GM18517 (cell line): ENCODE measurements around the gene PLEKHG3.

ENCODE experiments used
- ATAC-seq: cut with Tn5 transposase; IDR thresholded peaks from one replicate; pipeline ENCODE4 v1.9.1; 2021; ENCODE audit warnings: mild to moderate bottlenecking, moderate library complexity; ENCODE audit not compliant: unreplicated experiment

Gene PLEKHG3

GRCh38 chr14:64706119-64706592 is 1.9 kb downstream of the PLEKHG3 start:
- ATAC-seq = no peak

DNA sequence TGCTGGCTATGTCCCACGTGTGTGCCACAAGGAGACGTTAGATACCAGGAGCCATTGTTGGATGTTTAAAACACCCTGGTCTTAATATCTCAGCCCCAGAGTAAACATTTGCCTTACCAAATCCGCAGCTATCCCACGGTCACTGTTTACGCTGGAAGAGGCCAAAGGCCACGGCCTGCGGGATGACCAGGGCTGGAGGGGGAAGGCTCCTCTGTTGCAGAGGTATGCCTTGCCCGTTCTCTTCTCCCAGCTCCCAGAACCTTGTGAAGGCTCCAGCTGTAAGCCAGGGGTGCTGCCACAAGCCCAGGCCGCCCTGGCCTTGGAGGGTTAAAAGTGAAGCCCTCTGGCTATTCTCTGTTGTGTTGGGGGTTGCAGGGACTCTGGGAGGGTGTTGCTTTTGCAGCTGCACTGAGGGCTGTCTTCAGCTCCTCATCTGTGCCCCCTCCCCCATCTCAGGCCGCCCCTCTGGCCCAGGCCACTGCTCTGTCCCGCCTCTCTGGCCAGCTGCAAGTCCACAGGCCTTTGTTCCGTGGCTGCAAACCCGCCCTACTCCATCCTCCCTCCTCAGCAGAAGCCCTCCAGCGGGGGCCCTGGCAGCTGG is 2.5 kb downstream of the PLEKHG3 start:
- ATAC-seq = no peak

DNA sequence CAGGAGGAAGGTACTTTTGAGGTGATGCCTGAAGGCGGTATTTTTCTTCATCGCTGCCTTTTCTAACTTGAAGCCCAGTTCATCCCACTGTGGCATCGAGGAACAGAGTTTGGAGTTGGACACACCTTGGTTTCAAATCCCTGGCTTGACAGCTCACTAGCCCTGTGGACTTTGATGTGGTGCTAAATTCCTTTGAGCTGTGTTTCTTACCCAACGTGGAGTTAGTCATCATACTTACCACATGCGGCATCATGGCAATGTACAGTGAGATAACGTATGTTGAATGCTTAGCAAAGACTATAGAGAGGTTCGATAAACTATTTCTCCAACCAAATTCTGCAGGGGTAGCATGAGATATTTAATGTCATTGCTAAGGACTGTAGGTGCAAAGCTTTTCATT is 3.4 kb downstream of the PLEKHG3 start:
- no peak for ATAC-seq

- ATAC-seq = no peak
These were observed 4.2 kb downstream of the PLEKHG3 start for GRCh38 chr14:64708148-64709004.

- ATAC-seq = no peak
These were observed 4.9 kb downstream of the PLEKHG3 start for GRCh38 chr14:64709126-64709525.

GRCh38 chr14:64711039-64711438 is 6.8 kb downstream of the PLEKHG3 start:
- no peak for ATAC-seq

GRCh38 chr14:64713677-64714076 is 9.5 kb downstream of the PLEKHG3 start:
- no peak for ATAC-seq

- no peak for ATAC-seq
These were observed 10.3 kb downstream of the PLEKHG3 start for GRCh38 chr14:64714432-64715025.

- no peak for ATAC-seq
These were observed 11.0 kb downstream of the PLEKHG3 start for GRCh38 chr14:64715146-64715627.

GRCh38 chr14:64715628-64716412 is 11.6 kb downstream of the PLEKHG3 start:
- no peak for ATAC-seq

- no peak for ATAC-seq
These were observed 13.6 kb downstream of the PLEKHG3 start for GRCh38 chr14:64717870-64718269.

- ATAC-seq = no peak
These were observed 14.5 kb downstream of the PLEKHG3 start for GRCh38 chr14:64718762-64719161.

DNA sequence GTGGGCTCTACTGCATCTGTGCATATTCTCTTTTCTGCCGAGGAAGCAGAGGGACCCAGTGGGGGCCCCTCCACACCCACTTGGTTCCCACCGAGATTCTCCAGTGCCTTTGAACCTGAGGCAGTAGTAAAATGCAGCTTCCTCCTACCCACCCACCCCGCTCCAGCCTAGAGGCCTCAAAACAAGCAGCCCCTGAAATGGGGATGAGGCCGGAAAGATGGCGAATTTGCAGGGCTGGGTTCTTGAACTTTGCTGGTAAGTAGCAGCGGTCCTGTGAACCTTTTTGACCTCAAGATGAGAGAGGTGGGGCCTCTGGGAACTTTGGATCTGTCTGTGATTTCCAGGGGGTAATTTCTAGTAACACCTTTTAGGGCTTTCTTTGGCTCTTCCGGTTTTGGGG is 15.4 kb downstream of the PLEKHG3 start:
- no peak for ATAC-seq

DNA sequence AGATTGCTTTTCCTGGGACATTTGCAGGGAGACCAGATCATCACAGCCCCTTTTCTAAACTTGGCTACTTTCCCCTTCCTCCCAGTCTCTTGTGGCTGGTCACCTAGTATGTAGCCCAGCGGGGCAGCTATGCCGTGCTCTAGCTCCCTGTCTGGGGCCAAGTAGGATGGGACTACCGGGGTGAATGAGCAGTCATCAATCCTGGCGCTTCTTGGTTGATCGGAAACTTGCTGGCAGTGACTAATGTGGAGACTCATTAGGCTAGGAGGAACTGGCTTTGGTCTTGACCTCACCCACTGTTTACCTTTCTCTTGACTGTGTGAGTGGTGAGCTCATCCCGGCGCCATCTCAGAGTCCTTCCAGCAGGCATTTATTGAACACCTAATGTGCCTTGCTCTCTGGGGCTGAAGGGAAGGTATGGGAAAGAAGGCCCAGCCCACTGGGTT is 15.9 kb downstream of the PLEKHG3 start:
- ATAC-seq = no peak

DNA sequence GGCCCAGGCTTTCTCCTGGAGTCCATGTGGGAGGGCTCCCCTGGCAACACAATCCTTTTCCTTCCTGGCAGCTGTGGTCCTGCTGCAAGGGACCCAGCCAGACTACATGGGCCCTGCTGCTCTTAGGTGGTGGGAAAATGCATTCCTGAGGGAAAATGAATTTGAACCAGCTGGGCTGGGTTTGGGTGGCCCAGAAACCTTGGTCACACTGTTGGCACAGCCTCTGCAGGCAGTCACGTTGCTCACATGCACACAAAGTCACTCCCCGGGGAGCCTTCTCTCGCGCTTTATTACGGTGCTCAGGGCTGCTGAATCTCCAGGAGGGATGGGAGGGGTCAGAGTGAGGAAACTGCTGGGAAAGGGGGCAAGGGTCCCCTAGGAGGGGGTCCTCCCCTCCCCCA is 17.2 kb downstream of the PLEKHG3 start:
- no peak for ATAC-seq

DNA sequence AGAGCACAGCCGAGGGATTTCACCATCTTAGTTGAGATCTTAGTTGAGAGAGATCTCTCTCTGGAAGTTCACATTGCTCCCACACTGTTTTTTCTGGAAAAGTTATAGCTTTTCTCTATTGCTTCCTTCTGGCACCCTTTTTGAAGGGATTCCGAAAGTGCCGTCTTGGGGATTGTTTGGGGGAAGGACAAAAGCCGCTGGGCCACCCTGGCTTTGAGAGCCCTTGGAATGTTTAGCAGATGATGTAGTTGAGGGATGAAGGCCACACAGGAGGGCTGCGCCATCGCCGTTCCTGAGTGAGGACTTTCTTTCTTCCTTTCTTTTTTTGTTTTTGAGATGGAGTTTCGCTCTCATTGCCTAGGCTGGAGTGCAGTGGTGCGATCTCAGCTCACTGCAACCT is 17.7 kb downstream of the PLEKHG3 start:
- ATAC-seq = no peak

DNA sequence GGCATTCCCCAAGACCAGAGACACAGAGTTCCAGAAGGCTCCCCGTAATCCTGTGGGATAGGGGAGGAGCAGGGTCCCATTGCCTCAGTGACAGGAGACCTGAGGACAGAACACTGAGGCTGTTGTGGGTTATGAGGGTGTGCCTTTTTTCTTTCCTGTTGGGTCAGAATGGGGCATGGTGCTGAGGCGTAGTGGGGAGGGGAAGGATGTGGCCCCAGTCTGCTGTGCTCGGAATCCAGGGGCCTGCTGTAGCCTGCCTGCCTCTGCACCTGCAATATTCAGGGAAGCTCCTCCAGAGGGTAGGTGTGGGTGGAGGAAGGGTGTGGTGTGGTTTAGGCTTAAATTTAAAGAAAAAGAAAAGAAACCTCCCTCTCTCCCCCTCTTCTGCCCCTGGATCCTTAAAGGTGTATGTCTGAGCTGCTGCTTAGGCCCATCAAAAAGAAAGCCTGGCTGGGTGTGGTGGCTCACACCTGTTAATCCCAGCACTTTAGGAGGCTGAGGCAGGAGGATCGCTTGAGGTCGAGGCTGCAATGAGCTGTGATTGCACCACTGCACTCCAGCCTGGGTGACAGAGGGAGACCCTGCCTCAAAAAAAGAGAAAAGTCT is 18.7 kb downstream of the PLEKHG3 start:
- no peak for ATAC-seq

- ATAC-seq = no peak
These were observed 19.7 kb downstream of the PLEKHG3 start for GRCh38 chr14:64723691-64724577.

DNA sequence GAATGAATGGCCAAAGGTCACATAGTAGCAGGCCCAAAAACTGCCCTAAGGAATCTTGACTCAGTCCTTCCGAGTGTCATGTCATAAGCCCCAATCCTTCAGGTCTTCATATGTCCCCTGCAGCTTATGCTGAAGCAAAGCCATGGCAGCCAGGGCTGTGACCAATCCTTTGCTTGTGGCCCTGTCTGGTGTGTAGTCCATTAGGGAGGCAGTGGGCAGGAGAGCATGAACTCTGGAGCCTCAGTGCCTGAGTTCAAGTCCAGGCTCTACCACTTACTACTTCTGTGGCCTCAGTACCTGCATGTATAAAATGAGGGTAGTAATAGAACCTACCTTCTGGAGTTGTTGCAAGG is 20.3 kb downstream of the PLEKHG3 start:
- ATAC-seq = no peak
